ENCODE results near the gene RBL2. TPM values are rescaled to one million over a fixed set of nuclear protein-coding genes. Genes with fewer than 3 reads are reported as not detected.

RBL2 gene
- total and polyA plus RNA-seq, 9 of the 15 experiments (the other 6 are each of a cell fraction or from before 2014, with no cell fraction given), result 7.8 to 76.3 (median 28.5) TPM

DNA sequence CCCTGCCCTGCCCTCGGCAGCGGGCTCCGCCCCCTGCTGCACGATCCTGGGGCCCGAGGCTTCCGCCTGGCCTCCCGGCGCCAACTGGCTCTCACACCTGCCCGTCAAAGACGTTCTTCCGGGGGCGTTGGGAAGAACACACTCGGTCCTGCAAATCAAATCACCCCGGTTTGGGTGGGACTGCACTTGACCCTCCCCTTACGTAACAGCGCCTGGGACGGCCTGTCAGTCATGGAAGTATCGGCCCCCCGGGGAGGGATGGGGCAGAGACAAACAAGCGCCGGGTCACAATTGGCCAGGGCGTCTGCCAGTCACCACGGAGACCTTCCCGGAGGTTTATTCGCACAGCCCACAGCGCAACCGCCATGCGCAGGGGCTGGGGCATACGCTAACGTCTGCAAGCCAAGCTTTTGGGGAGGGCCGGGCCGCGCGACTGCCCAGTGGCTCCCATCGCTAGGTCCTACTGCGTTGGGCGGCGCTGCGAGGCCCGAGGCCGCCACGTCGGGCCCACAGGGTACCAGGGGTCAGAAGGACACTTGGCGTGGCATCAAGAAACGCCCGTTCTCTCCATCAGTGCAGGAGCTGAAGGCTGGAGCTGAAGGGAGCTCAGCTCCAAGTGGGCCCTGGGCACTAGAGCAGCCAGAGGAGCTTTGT is 69.1 kb downstream of the RBL2 start (continued):
- TF ChIP-seq, protein P1, sequence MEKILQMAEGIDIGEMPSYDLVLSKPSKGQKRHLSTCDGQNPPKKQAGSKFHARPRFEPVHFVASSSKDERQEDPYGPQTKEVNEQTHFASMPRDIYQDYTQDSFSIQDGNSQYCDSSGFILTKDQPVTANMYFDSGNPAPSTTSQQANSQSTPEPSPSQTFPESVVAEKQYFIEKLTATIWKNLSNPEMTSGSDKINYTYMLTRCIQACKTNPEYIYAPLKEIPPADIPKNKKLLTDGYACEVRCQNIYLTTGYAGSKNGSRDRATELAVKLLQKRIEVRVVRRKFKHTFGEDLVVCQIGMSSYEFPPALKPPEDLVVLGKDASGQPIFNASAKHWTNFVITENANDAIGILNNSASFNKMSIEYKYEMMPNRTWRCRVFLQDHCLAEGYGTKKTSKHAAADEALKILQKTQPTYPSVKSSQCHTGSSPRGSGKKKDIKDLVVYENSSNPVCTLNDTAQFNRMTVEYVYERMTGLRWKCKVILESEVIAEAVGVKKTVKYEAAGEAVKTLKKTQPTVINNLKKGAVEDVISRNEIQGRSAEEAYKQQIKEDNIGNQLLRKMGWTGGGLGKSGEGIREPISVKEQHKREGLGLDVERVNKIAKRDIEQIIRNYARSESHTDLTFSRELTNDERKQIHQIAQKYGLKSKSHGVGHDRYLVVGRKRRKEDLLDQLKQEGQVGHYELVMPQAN (IDR thresholded peaks at IDR 0.05; ENCODE audit: borderline replicate concordance), result no peak
- TF ChIP-seq NRF1 (conservative IDR thresholded peaks at IDR 0.05 in 1 of 2, IDR thresholded peaks at IDR 0.05 in 1 of 2) (peak; percentile 98 to 99), NR4A1 (CRISPR knock-in tag; IDR thresholded peaks at IDR 0.05) (no peak), NR4A1 (tag; IDR thresholded peaks at IDR 0.05) (no peak), ZNF282 (CRISPR knock-in tag; IDR thresholded peaks at IDR 0.05) (no peak), ZNF12 (CRISPR knock-in tag; IDR thresholded peaks at IDR 0.05) (no peak), ZBTB17 (CRISPR knock-in tag; IDR thresholded peaks at IDR 0.05) (no peak), RFX5 (IDR thresholded peaks at IDR 0.05; ENCODE audit: low read depth, low read length) (0 out of 2 replicates have a peak, but pooled peaks have one; percentile 58), TEAD1 (CRISPR knock-in tag; IDR thresholded peaks at IDR 0.05) (no peak), C11orf30 (IDR thresholded peaks at IDR 0.05; ENCODE audit: low read depth) (no peak), ZFX (CRISPR knock-in tag; IDR thresholded peaks at IDR 0.05) (peak; percentile 90), ATF1 (CRISPR knock-in tag; IDR thresholded peaks at IDR 0.05) (0 out of 2 replicates have a peak, but pooled peaks have one; percentile 38), ATF1 (tag; IDR thresholded peaks at IDR 0.05) (peak; percentile 96), YBX1 (IDR thresholded peaks at IDR 0.05) (no peak), NFIC (IDR thresholded peaks at IDR 0.05) (peak; percentile 73), CXXC5 (CRISPR knock-in tag; IDR thresholded peaks at IDR 0.05) (peak; percentile 96), KAT7 (CRISPR knock-in tag; IDR thresholded peaks at IDR 0.05; ENCODE audit: borderline replicate concordance) (peak; percentile 67; the same call in 1 of the 2 replicates), POLR2AphosphoS2 (IDR thresholded peaks at IDR 0.05; ENCODE audit: low read length) (no peak), FUS (optimal IDR thresholded peaks at IDR 0.05; ENCODE audit: low read depth, low read length) (no peak), NFE2L1 (tag; IDR thresholded peaks at IDR 0.05; ENCODE audit: borderline replicate concordance, low read depth) (no peak), TARDBP (IDR thresholded peaks at IDR 0.05) (no peak), POLR2AphosphoS5 (IDR thresholded peaks at IDR 0.05; ENCODE audit: control insufficient read depth, insufficient read depth, low read depth, low read length) (peak; percentile 36; the same call in 1 of the 2 replicates), SMARCA5 (IDR thresholded peaks at IDR 0.05) (no peak), TAF1 (IDR thresholded peaks at IDR 0.05; ENCODE audit: control insufficient read depth, extremely low read depth, insufficient read depth, low read length, severe bottlenecking) (peak; percentile 48)
- TF ChIP-seq, protein P2, sequence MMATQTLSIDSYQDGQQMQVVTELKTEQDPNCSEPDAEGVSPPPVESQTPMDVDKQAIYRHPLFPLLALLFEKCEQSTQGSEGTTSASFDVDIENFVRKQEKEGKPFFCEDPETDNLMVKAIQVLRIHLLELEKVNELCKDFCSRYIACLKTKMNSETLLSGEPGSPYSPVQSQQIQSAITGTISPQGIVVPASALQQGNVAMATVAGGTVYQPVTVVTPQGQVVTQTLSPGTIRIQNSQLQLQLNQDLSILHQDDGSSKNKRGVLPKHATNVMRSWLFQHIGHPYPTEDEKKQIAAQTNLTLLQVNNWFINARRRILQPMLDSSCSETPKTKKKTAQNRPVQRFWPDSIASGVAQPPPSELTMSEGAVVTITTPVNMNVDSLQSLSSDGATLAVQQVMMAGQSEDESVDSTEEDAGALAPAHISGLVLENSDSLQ (IDR thresholded peaks at IDR 0.05), result peak; percentile 100
- TF ChIP-seq, protein P3, sequence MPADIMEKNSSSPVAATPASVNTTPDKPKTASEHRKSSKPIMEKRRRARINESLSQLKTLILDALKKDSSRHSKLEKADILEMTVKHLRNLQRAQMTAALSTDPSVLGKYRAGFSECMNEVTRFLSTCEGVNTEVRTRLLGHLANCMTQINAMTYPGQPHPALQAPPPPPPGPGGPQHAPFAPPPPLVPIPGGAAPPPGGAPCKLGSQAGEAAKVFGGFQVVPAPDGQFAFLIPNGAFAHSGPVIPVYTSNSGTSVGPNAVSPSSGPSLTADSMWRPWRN (IDR thresholded peaks at IDR 0.05; ENCODE audit: low read depth), result no peak
